HG03520 (cell line): ENCODE measurements around the gene PTPRJ.
"Not testable (repeated sequence)": the region's sequence is repeated elsewhere in the genome, so short reads cannot be mapped to it uniquely, and the experiment has no call there.

Experiments used
- ATAC-seq: cut with Tn5 transposase; IDR thresholded peaks from one replicate; pipeline ENCODE4 v1.9.1; 2021; ENCODE audit warnings: mild to moderate bottlenecking, moderate library complexity; ENCODE audit not compliant: unreplicated experiment

PTPRJ gene

DNA sequence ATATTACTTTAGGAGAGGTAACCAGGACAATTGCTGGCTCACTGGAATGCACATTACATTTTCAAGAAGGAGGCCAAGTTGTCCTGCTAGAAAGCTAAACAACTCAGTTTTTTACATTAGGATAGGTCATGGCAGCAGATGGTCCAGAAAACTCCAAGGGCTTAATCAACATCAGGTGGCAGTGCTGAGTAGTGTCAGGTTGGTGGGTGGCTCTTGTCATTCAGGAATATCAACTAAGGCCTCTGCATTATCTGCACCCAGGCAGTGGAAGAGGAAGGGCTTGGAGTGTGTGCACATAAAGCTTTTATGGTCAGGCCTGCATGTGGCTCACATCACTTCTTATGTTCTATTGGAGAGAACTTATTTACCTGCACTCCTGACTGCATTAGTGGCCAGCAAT is 204.1 kb downstream of the PTPRJ start:
- no peak for ATAC-seq

DNA sequence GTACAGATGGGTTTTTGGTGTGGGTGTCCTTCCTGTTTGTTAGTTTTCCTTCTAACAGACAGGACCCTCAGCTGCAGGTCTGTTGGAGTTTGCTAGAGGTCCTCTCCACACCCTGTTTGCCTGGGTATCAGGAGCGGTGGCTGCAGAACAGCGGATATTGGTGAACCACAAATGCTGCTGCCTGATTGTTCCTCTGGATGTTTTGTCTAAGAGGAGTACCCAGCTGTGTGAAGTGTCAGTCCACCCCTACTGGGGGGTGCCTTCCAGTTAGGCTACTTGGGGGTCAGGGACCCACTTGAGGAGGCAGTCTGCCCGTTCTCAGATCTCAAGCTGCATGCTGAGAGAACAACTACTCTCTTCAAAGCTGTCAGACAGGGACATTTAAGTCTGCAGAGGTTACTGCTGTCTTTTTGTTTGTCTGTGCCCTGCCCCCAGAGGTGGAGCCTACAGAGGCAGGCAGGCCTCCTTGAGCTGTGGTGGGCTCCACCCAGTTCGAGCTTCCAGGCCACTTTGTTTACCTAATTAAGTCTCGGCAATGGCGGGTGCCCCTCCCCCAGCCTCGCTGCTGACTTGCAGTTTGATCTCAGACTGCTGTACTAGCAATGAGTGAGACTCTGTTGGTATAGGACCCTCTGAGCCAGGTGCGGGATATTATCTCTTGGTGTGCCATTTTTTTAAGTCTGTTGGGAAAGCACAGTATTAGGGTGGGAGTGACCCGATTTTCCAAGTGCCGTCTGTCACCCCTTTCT is 210.7 kb downstream of the PTPRJ start:
- not testable (repeated sequence) for ATAC-seq

DNA sequence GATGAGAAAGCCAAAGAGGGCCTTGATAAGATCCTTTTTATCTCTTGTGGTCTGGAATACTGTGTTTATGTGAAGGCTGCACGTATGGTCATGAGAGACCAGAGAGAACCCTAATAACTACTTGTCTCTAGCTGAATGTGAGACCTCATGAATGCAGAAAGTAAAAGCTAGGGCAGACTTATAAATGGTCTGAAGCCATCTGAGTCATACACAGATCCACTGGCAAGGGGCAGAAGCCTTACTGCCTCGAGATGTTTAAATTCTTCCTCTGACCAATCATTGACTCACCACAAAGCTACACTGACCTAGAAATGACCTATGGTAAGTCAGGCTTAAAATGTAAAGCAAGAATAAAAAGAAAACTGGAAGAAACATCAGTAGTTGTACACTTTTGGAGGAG is 213.5 kb downstream of the PTPRJ start:
- no peak for ATAC-seq

- ATAC-seq = no peak
Observed at GRCh38 chr11:48207881-48208280, 227.5 kb downstream of the PTPRJ start.

DNA sequence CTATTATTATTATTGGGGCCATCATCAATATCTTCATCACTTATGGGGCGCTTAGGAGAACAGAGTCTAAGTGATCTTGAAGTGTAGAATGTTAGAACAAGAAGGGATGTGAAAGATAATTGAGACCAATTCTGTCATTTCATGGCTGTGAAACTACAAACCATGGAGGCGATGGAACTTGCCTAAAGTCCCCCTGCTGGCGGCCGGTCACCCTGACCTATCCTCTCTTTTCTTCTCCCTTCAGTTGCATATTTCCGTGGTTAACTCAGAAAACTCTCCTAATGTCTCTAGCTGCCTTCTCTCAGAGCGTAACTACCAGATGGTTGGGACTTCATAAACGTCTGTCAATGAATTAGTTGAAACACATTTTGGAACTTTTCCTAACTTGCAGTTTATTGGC is 229.7 kb downstream of the PTPRJ start:
- no peak for ATAC-seq

GRCh38 chr11:48216510-48216909 is 236.2 kb downstream of the PTPRJ start, which contains the start of gene OR4B1:
Gene OR4B1, plus strand, starts transcription at chr11:48216810. Its CDS starts 0 bp downstream, at chr11:48216810.
- no peak for ATAC-seq
